ENCODE results near the gene MLF2. TPM values are rescaled to one million over a fixed set of nuclear protein-coding genes. Genes with fewer than 3 reads are reported as not detected.
"Not testable (repeated sequence)": the region's sequence is repeated elsewhere in the genome, so short reads cannot be mapped to it uniquely, and the experiment has no call there.

MLF2 gene
- polyA plus RNA-seq, 1 donor = 174 TPM

DNA sequence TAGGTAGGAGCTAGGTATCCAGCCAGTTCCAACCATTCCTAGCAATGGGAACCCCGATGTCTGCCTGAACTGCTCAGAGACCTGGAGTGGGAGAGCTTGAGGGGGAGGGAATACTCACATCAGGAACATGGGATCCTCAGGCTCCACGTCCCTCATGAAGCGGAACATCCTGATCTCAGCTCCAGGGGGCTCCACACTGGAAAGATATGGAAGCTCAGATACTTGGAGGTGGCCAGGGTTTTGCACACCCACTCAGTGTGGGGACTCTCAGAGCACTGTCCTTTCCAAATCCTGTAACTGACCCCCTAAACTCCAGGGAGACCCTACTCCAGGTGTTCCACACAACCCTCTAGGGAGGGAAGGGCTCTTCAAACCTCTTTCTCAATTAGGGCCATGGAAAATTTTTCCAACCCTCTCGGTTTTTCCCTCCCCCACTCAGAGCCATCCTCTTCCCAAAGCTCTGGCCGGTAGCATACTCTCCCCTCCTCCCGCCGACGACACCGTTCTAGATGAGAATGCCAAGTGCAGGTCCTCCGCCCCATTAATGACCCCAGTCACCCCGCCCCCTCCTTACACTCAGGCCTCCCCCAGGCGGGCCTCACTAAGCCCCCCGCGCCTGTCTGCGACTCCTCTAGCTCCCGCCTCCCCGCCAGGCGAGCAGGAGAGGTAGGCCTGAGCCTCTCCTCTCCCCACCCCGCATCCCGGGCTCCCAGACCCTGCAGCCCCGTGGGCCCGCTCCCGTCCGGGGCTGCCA lies 597 bp downstream of the MLF2 start:
- Histone ChIP-seq H3K27me3 (ENCODE audit: control insufficient read depth, insufficient read depth, low read length) (no peaks in the 10 kb centered on the region), H3K4me3 (ENCODE audit: low read length) (peak overlapping the region; percentile 98), H3K9me3 (ENCODE audit: control insufficient read depth, low read depth, low read length) (no peaks in the 10 kb centered on the region), H3K36me3 (ENCODE audit: control insufficient read depth, insufficient read depth, low read length) (peaks cover 44% of the 10 kb centered on the region), H3K27ac (ENCODE audit: low read length) (peak overlapping the region; percentile 100), H3K4me1 (ENCODE audit: control insufficient read depth, insufficient read depth, low read length) (peaks cover 17% of the 10 kb centered on the region)
- DNase-seq = peak in 1 of 2 donors; percentile 62
- WGBS (ENCODE audit: insufficient coverage, low lambda C conversion rate) = no CpG with 5 or more reads among the region's 24 CpGs

GRCh38 chr12:6751767-6752166 lies 1.2 kb downstream of the MLF2 start:
- peaks cover 17% of the 10 kb centered on the region for H3K4me1 ChIP-seq (ENCODE audit: control insufficient read depth, insufficient read depth, low read length)
- peak overlapping the region; percentile 100 for H3K27ac ChIP-seq (ENCODE audit: low read length)
- no CpG with 5 or more reads among the region's 7 CpGs for WGBS (ENCODE audit: insufficient coverage, low lambda C conversion rate)
- H3K4me3 ChIP-seq (ENCODE audit: low read length) = peak overlapping the region; percentile 98
- H3K36me3 ChIP-seq (ENCODE audit: control insufficient read depth, insufficient read depth, low read length) = peaks cover 50% of the 10 kb centered on the region
- H3K9me3 ChIP-seq (ENCODE audit: control insufficient read depth, low read depth, low read length) = no peaks in the 10 kb centered on the region
- peak in 1 of 2 donors; percentile 11 for DNase-seq
- no peaks in the 10 kb centered on the region for H3K27me3 ChIP-seq (ENCODE audit: control insufficient read depth, insufficient read depth, low read length)

- Histone ChIP-seq H3K9me3 (ENCODE audit: control insufficient read depth, low read depth, low read length) (no peaks in the 10 kb centered on the region), H3K27ac (ENCODE audit: low read length) (no peak overlapping the region), H3K27me3 (ENCODE audit: control insufficient read depth, insufficient read depth, low read length) (no peaks in the 10 kb centered on the region), H3K4me3 (ENCODE audit: low read length) (no peak overlapping the region), H3K4me1 (ENCODE audit: control insufficient read depth, insufficient read depth, low read length) (peaks cover 17% of the 10 kb centered on the region), H3K36me3 (ENCODE audit: control insufficient read depth, insufficient read depth, low read length) (peaks cover 58% of the 10 kb centered on the region)
- no peak for DNase-seq
- no CpG with 5 or more reads among the region's 4 CpGs for WGBS (ENCODE audit: insufficient coverage, low lambda C conversion rate)
Measured at GRCh38 chr12:6750506-6750905, 2.4 kb downstream of the MLF2 start.

GRCh38 chr12:6748761-6749160 lies 4.2 kb downstream of the MLF2 start:
- Histone ChIP-seq H3K4me3 (ENCODE audit: low read length) (no peak overlapping the region), H3K27ac (ENCODE audit: low read length) (no peak overlapping the region), H3K4me1 (ENCODE audit: control insufficient read depth, insufficient read depth, low read length) (peaks cover 10% of the 10 kb centered on the region), H3K36me3 (ENCODE audit: control insufficient read depth, insufficient read depth, low read length) (peaks cover 63% of the 10 kb centered on the region), H3K9me3 (ENCODE audit: control insufficient read depth, low read depth, low read length) (no peaks in the 10 kb centered on the region), H3K27me3 (ENCODE audit: control insufficient read depth, insufficient read depth, low read length) (no peaks in the 10 kb centered on the region)
- DNase-seq = no peak
- WGBS (ENCODE audit: insufficient coverage, low lambda C conversion rate) = no CpG with 5 or more reads among the region's 28 CpGs

DNA sequence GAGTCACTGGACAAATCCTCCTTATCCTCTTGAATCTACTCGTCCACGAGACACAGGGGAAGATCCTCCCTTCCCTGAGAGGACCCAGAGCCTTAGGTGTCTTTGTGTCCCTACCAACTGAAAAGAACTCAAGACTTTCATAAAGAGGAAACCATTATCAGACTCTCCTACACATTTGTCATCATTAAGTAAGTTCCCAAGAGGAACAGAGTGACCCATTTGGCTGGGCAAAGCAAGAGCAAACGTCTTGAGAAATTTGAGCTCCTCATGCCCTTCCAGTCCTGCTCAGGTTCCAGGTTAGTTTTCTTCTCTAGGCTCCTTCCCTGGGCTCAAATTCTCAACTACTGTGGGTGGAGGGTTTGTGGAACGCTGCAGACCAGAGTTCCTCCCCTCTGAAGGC lies 5.7 kb downstream of the MLF2 start:
- no peak overlapping the region for H3K27ac ChIP-seq (ENCODE audit: low read length)
- H3K4me3 ChIP-seq (ENCODE audit: low read length) = no peak overlapping the region
- peaks cover 63% of the 10 kb centered on the region for H3K36me3 ChIP-seq (ENCODE audit: control insufficient read depth, insufficient read depth, low read length)
- no peaks in the 10 kb centered on the region for H3K27me3 ChIP-seq (ENCODE audit: control insufficient read depth, insufficient read depth, low read length)
- no CpG with 5 or more reads among the region's 4 CpGs for WGBS (ENCODE audit: insufficient coverage, low lambda C conversion rate)
- H3K9me3 ChIP-seq (ENCODE audit: control insufficient read depth, low read depth, low read length) = no peaks in the 10 kb centered on the region
- DNase-seq = no peak
- peaks cover 7% of the 10 kb centered on the region for H3K4me1 ChIP-seq (ENCODE audit: control insufficient read depth, insufficient read depth, low read length)

DNA sequence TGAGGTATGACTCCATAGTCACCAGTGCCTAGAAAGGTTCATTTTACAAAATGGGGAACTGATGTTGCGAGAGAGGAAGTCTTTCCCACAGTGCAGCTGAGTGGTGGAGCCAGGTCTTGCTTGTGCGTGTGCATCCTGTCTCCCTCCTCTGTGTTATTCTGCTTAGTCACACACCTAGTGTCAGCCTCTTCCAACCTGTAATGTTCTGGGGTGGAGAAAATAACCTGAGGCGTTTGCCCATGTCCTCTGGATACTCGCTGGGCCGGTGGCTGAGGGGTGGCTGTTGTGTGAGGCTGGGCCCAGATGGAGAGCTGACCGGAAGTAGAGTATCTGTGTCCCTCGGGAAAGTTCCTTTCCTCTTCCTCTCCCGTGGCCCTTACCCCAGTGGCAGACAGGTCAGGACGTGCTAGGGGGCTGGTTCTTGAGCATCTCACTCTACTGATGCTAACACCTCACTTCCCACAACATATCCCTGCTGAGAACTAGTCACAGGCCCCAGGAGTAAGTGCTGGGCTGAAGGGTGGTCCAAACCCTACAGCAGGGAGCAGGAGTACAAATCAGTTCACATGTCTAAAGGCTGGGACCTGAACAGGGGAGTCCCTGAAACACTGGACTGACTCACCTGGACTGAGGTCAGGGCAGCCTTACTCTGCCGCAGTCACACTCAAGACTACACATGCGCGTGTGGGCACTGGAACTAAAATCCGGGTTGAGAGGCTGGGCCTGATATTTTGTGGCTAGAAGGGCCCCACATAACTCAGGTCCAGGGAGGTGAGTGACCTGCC lies 7.0 kb downstream of the MLF2 start:
- H3K9me3 ChIP-seq (ENCODE audit: control insufficient read depth, low read depth, low read length) = no peaks in the 10 kb centered on the region
- no peaks in the 10 kb centered on the region for H3K4me1 ChIP-seq (ENCODE audit: control insufficient read depth, insufficient read depth, low read length)
- no CpG with 5 or more reads among the region's 13 CpGs for WGBS (ENCODE audit: insufficient coverage, low lambda C conversion rate)
- no peak overlapping the region for H3K4me3 ChIP-seq (ENCODE audit: low read length)
- no peaks in the 10 kb centered on the region for H3K27me3 ChIP-seq (ENCODE audit: control insufficient read depth, insufficient read depth, low read length)
- no peak overlapping the region for H3K27ac ChIP-seq (ENCODE audit: low read length)
- peaks cover 53% of the 10 kb centered on the region for H3K36me3 ChIP-seq (ENCODE audit: control insufficient read depth, insufficient read depth, low read length)
- no peak for DNase-seq

GRCh38 chr12:6743300-6743699 lies 9.6 kb downstream of the MLF2 start:
- H3K9me3 ChIP-seq (ENCODE audit: control insufficient read depth, low read depth, low read length); H3K4me1 ChIP-seq (ENCODE audit: control insufficient read depth, insufficient read depth, low read length); H3K27me3 ChIP-seq (ENCODE audit: control insufficient read depth, insufficient read depth, low read length); H3K4me3 ChIP-seq (ENCODE audit: low read length); H3K27ac ChIP-seq (ENCODE audit: low read length); DNase-seq: not testable (repeated sequence)
- 38% methylated on average over 2 of the region's 7 CpGs for WGBS (ENCODE audit: insufficient coverage, low lambda C conversion rate)
- H3K36me3 ChIP-seq (ENCODE audit: control insufficient read depth, insufficient read depth, low read length) = peaks cover 28% of the 10 kb centered on the region

DNA sequence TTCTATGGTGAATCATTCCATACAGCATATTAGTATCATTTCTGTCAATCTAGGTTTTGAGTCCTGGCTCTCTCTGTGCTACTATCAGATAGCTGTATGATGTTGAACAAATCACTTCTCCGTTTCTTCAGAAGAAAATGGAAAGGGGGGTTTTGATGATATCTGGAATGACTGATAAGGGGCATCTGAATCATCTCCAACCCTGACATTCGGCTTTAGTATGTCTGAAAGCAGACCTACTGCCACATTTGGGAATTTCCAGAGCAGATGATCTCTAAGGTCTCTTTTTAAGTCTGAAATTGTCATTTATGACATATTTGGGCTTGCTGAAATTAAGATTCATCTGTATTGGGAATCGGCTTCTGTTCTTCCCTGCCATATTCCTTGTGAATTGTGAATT lies 10.1 kb downstream of the MLF2 start:
- H3K4me1 ChIP-seq (ENCODE audit: control insufficient read depth, insufficient read depth, low read length) = no peaks in the 10 kb centered on the region
- DNase-seq = no peak
- H3K27ac ChIP-seq (ENCODE audit: low read length) = no peak overlapping the region
- WGBS (ENCODE audit: insufficient coverage, low lambda C conversion rate) = 73% methylated on average over 2 of the region's 3 CpGs
- peaks cover 23% of the 10 kb centered on the region for H3K36me3 ChIP-seq (ENCODE audit: control insufficient read depth, insufficient read depth, low read length)
- no peaks in the 10 kb centered on the region for H3K27me3 ChIP-seq (ENCODE audit: control insufficient read depth, insufficient read depth, low read length)
- no peaks in the 10 kb centered on the region for H3K9me3 ChIP-seq (ENCODE audit: control insufficient read depth, low read depth, low read length)
- no peak overlapping the region for H3K4me3 ChIP-seq (ENCODE audit: low read length)

DNA sequence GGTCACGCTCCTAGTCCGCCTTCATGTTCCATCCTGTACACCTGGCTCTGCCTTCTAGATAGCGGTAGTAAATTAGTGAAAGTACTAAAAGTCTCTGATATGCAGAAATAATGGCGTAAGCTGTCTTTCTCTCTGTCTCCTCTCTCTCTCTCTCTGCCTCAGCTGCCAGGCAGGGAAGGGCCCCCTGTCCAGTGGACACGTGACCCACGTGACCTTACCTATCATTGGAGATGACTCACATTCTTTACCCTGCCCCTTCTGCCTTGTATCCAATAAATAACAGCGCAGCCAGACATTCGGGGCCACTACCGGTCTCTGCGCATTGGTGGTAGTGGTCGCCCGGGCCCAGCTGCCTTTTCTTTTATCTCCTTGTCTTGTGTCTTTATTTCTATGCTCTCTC lies 10.9 kb downstream of the MLF2 start:
- not testable (repeated sequence) for H3K4me3 ChIP-seq (ENCODE audit: low read length); H3K27ac ChIP-seq (ENCODE audit: low read length); H3K4me1 ChIP-seq (ENCODE audit: control insufficient read depth, insufficient read depth, low read length); H3K9me3 ChIP-seq (ENCODE audit: control insufficient read depth, low read depth, low read length); DNase-seq; H3K27me3 ChIP-seq (ENCODE audit: control insufficient read depth, insufficient read depth, low read length)
- H3K36me3 ChIP-seq (ENCODE audit: control insufficient read depth, insufficient read depth, low read length) = peaks cover 16% of the 10 kb centered on the region
- WGBS (ENCODE audit: insufficient coverage, low lambda C conversion rate) = no CpG with 5 or more reads among the region's 12 CpGs

GRCh38 chr12:6736754-6737153 lies 16.2 kb downstream of the MLF2 start:
- peaks cover 7% of the 10 kb centered on the region for H3K4me1 ChIP-seq (ENCODE audit: control insufficient read depth, insufficient read depth, low read length)
- H3K36me3 ChIP-seq (ENCODE audit: control insufficient read depth, insufficient read depth, low read length) = peaks cover 6% of the 10 kb centered on the region
- 92% methylated on average over 3 of the region's 5 CpGs for WGBS (ENCODE audit: insufficient coverage, low lambda C conversion rate)
- DNase-seq = no peak
- no peak overlapping the region for H3K27ac ChIP-seq (ENCODE audit: low read length)
- no peak overlapping the region for H3K4me3 ChIP-seq (ENCODE audit: low read length)
- no peaks in the 10 kb centered on the region for H3K27me3 ChIP-seq (ENCODE audit: control insufficient read depth, insufficient read depth, low read length)
- H3K9me3 ChIP-seq (ENCODE audit: control insufficient read depth, low read depth, low read length) = no peaks in the 10 kb centered on the region
